ENCODE measurements around the gene ASAP3. TPM values are rescaled to one million over a fixed set of nuclear protein-coding genes. Genes with fewer than 3 reads are reported as not detected.

ASAP3 gene
- total and polyA plus RNA-seq, 9 of the 15 experiments (the other 6 are each of a cell fraction or from before 2014, with no cell fraction given), result 1.7 to 31.2 (median 17.4) TPM

GRCh38 chr1:23392125-23392855 lies 91.7 kb downstream of the ASAP3 start (continued):
- no peak for TF ChIP-seq MTF1 (CRISPR knock-in tag; IDR thresholded peaks at IDR 0.05; ENCODE audit: borderline replicate concordance)
- TF ChIP-seq BRD9 (IDR thresholded peaks at IDR 0.05; ENCODE audit: low read depth, partially characterized antibody), result no peak
- no peak for TF ChIP-seq ZNF197 (CRISPR knock-in tag; IDR thresholded peaks at IDR 0.05; ENCODE audit: low read depth)
- TF ChIP-seq NFATC3 (IDR thresholded peaks at IDR 0.05), result no peak
- peak; percentile 8 for TF ChIP-seq PHF20 (IDR thresholded peaks at IDR 0.05; ENCODE audit: partially characterized antibody)
- no peak for TF ChIP-seq CHCHD3 (CRISPR knock-in tag; IDR thresholded peaks at IDR 0.05)
- no peak for TF ChIP-seq MGA (IDR thresholded peaks at IDR 0.05)
- TF ChIP-seq ZNF699 (CRISPR knock-in tag; IDR thresholded peaks at IDR 0.05; ENCODE audit: insufficient replicate concordance), result no peak
- no peak for TF ChIP-seq ZNF12 (CRISPR knock-in tag; IDR thresholded peaks at IDR 0.05)
- no peak for TF ChIP-seq ZNF232 (CRISPR knock-in tag; IDR thresholded peaks at IDR 0.05)
- TF ChIP-seq ZBTB7A (IDR thresholded peaks at IDR 0.05; ENCODE audit: borderline replicate concordance, control insufficient read depth, low read depth, low read length), result no peak
- TF ChIP-seq TFAM (CRISPR knock-in tag; conservative IDR thresholded peaks at IDR 0.05), result no peak
- no peak for TF ChIP-seq CTCFL (IDR thresholded peaks at IDR 0.05; ENCODE audit: borderline replicate concordance, insufficient read depth, low read depth, low read length, poor library complexity, severe bottlenecking)
- no peak for TF ChIP-seq FIP1L1 (IDR thresholded peaks at IDR 0.05; ENCODE audit: low read depth, low read length, poor library complexity, severe bottlenecking)
- no peak for TF ChIP-seq HDAC2 (IDR thresholded peaks at IDR 0.05)
